ENCODE data around the gene CNIH4. TPM values are rescaled to one million over a fixed set of nuclear protein-coding genes. Genes with fewer than 3 reads are reported as not detected.

CNIH4 gene
- total RNA-seq, 1 donor from 2014 or later, result 36.1 TPM

DNA sequence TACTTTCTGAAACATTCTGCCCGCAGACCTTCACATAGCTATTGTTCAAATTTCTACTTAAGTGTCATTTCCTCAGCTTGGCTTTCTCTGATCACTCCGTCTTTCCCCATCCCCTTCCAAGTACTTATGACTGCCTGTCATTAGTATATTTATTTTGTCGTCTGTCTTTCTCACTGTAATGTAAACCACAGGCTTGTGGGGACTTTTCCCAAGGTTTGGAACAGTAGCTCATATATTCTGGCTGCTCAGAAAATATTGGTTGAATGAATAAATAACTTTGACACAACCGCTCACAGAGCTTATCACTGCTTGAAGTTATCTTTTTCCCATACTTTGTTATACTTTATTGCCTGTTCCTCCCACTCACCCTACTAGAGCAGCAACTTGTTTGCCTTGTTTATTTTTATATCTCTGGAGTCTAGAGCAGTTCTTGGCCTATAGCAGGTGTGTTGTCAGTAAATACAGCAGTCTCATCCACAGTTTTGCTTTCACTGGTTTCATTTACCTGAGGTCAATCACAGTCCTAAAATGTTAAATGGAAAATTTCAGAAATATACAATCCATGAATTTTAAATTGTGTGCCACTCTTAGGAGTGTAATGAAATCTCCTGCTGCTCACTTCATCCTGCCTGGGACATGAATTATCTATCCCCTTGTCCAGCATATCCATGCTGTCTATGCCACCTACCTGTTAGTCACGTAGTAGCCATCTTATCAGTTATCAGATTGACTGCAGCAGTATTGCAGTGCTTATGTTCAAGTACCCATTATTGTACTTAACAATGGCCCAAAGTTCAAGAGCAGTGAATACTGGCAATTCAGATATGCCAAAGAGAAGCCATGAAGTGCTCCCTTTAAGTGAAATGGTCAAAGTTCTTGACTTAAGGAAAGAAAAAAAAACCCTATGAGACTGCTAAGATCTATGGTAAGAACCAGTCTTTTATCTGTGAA, 2.4 kb upstream of the CNIH4 start:
- intact Hi-C loops (cut with DNase I), result loop anchor here (10.0 kb wide), 1 partner anchor 239 kb away; the partner anchor contains the start of gene FBXO28
- H3K27me3 ChIP-seq, result no peaks in the 10 kb centered on the region

DNA sequence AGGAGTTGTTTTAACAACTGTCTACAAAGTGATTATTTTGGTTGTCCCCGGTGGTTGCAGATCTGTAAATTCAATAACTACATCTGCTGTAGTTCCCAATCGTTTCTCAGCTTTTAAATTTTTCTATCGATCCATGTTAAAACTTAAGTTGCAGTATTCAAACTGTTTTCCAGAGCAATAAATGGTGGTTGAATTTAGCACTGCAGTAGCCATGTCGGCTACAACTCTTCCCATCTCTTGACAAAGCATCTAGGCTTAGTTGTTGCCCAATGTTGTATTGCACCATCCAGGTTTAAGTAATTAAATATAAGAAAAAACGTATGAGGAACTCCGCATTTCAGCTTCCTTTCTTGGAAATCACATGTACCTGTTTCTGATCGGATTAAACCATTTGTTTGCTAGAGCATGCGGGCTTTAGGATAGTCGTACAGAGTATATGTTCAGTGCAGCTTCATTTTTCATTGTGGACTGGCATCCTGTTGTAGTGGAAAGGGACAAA, 996 bp downstream of the CNIH4 start:
- H3K27me3 ChIP-seq, result no peaks in the 10 kb centered on the region

More for the DNA sequence above, 2.4 kb upstream of the CNIH4 start:
- Histone ChIP-seq H3K27ac (no peak overlapping the region), H3K9me3 (no peaks in the 10 kb centered on the region), H3K4me1 (peaks cover 18% of the 10 kb centered on the region), H3K4me3 (no peak overlapping the region), H3K36me3 (no peaks in the 10 kb centered on the region)
- DNase-seq (ENCODE audit: extremely low spot score in 2 of 2), result no peak
- TF ChIP-seq, protein P1, sequence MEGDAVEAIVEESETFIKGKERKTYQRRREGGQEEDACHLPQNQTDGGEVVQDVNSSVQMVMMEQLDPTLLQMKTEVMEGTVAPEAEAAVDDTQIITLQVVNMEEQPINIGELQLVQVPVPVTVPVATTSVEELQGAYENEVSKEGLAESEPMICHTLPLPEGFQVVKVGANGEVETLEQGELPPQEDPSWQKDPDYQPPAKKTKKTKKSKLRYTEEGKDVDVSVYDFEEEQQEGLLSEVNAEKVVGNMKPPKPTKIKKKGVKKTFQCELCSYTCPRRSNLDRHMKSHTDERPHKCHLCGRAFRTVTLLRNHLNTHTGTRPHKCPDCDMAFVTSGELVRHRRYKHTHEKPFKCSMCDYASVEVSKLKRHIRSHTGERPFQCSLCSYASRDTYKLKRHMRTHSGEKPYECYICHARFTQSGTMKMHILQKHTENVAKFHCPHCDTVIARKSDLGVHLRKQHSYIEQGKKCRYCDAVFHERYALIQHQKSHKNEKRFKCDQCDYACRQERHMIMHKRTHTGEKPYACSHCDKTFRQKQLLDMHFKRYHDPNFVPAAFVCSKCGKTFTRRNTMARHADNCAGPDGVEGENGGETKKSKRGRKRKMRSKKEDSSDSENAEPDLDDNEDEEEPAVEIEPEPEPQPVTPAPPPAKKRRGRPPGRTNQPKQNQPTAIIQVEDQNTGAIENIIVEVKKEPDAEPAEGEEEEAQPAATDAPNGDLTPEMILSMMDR (IDR thresholded peaks at IDR 0.05), result no peak
- TF ChIP-seq POLR2A (IDR thresholded peaks at IDR 0.05), result no peak
- no peak for TF ChIP-seq POLR2AphosphoS5 (IDR thresholded peaks at IDR 0.05; ENCODE audit: insufficient read depth in 1 of 2, low read depth in 1 of 2)

DNA sequence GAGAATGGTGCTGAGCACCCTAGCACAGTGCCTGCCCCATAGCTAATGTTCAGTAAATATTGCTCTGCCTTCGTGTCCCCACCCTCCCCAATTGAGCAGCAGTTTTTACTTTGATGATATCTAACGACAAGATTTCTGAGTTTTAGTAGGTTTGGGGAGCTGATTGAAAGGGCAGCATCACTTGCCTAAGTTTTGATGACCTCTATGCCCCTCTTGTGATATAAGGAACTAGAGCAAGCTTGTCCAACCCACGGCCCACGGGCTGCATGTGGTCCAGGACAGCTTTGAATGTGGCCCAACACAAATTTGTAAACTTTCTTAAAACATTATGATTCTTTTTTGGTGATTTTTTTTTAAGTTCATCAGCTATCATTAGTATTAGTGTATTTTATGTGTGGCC, 1.6 kb downstream of the CNIH4 start:
- Histone ChIP-seq H3K27ac (peak overlapping the region; percentile 89), H3K9me3 (no peaks in the 10 kb centered on the region), H3K36me3 (peaks cover 0 to 2% of the 10 kb centered on the region in 2 donors), H3K4me3 (peak overlapping the region; percentile 69 to 98), H3K27me3 (no peaks in the 10 kb centered on the region), H3K4me1 (peaks cover 26% of the 10 kb centered on the region)
- intact Hi-C loops (cut with DNase I), result loop anchor here (10.0 kb wide), 1 partner anchor 243 kb away; the partner anchor contains the start of gene FBXO28
- no peak for DNase-seq (ENCODE audit: extremely low spot score in 2 of 2)
- TF ChIP-seq, protein P1 (IDR thresholded peaks at IDR 0.05), result no peak
- TF ChIP-seq POLR2AphosphoS5 (IDR thresholded peaks at IDR 0.05; ENCODE audit: insufficient read depth in 1 of 2, low read depth in 1 of 2) (no peak), POLR2A (IDR thresholded peaks at IDR 0.05) (no peak)

More for the DNA sequence above, 996 bp downstream of the CNIH4 start:
- intact Hi-C loops (cut with DNase I), result loop anchor here (10.0 kb wide), 1 partner anchor 243 kb away; the partner anchor contains the start of gene FBXO28
- no peaks in the 10 kb centered on the region for H3K36me3 ChIP-seq
- peak overlapping the region; percentile 89 for H3K27ac ChIP-seq
- peak overlapping the region; percentile 69 to 98 for H3K4me3 ChIP-seq
- no peaks in the 10 kb centered on the region for H3K9me3 ChIP-seq
- H3K4me1 ChIP-seq, result peaks cover 26% of the 10 kb centered on the region
- DNase-seq (ENCODE audit: extremely low spot score in 2 of 2), result no peak
- no peak for TF ChIP-seq POLR2AphosphoS5 (IDR thresholded peaks at IDR 0.05; ENCODE audit: insufficient read depth in 1 of 2, low read depth in 1 of 2)
- no peak for TF ChIP-seq POLR2A (IDR thresholded peaks at IDR 0.05)
- TF ChIP-seq, protein P1 (IDR thresholded peaks at IDR 0.05), result no peak

DNA sequence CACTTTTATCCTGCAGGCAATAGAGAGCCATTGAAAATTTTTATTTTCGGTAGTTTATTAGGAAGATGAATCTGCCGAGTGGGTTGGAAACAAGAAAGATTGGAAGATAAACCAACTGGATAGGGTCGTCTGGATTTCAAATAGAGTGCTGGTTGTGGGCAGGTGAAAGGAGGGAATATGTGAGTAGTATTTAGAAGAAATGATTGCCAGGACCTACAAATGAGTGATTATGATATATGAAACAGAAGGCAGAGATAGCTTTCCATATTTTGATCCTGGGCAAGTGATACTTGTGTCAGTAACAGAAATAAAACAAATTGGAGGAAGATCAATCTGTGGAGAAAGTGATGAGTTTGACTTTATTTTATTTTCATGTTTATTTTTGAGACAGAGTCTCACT, 2.5 kb downstream of the CNIH4 start:
- no peak overlapping the region for H3K4me3 ChIP-seq
- intact Hi-C loops (cut with DNase I), result loop anchor here (10.0 kb wide), 1 partner anchor 244 kb away; the partner anchor contains the start of gene FBXO28
- peaks cover 26% of the 10 kb centered on the region for H3K4me1 ChIP-seq
- peaks cover 0 to 9% of the 10 kb centered on the region in 2 donors for H3K36me3 ChIP-seq
- H3K9me3 ChIP-seq, result no peaks in the 10 kb centered on the region
- no peak overlapping the region for H3K27ac ChIP-seq
- H3K27me3 ChIP-seq, result no peaks in the 10 kb centered on the region
- no peak for TF ChIP-seq POLR2A (IDR thresholded peaks at IDR 0.05)
- TF ChIP-seq, protein P1 (IDR thresholded peaks at IDR 0.05), result no peak
- TF ChIP-seq POLR2AphosphoS5 (IDR thresholded peaks at IDR 0.05; ENCODE audit: insufficient read depth in 1 of 2, low read depth in 1 of 2), result no peak
- no peak for DNase-seq (ENCODE audit: extremely low spot score in 2 of 2)
